Parathyroid adenoma (tissue), 2 donors: ENCODE data around the gene SHC2.

Experiments
- H2AFZ ChIP-seq: fragments of 300-600 bp; sonication (generic); one replicate; pipeline ENCODE4 v1.7.0; 2017; ENCODE audit warnings: antibody characterized with exemption, mild to moderate bottlenecking
- H3K27ac ChIP-seq: fragments of 300-600 bp; sonication (generic); one replicate; pipeline ENCODE4 v1.7.0; 2017
- H3K27me3 ChIP-seq: fragments of 300-600 bp; sonication (generic); one replicate; pipeline ENCODE4 v1.7.0; 2017; ENCODE audit warnings: low read length; ENCODE audit not compliant: control insufficient read depth, insufficient read depth
- H3K36me3 ChIP-seq: fragments of 300-600 bp; sonication (generic); one replicate; pipeline ENCODE4 v1.7.0; 2017; ENCODE audit warnings: low read length; ENCODE audit not compliant: control insufficient read depth, insufficient read depth
- H3K4me1 ChIP-seq: fragments of 300-600 bp; sonication (generic); one replicate; pipeline ENCODE4 v1.7.0; 2017; ENCODE audit warnings: control low read depth
- H3K4me2 ChIP-seq: fragments of 300-600 bp; sonication (generic); one replicate; pipeline ENCODE4 v1.7.0; 2017; ENCODE audit warnings: low read length
- H3K4me3 ChIP-seq: fragments of 300-600 bp; sonication (generic); one replicate; pipeline ENCODE4 v1.7.0; 2017; ENCODE audit warnings: low read depth, low read length
- H3K79me2 ChIP-seq: fragments of 300-600 bp; sonication (generic); one replicate; pipeline ENCODE4 v1.7.0; 2017; ENCODE audit warnings: control low read depth
- H3K9ac ChIP-seq: fragments of 300-600 bp; sonication (generic); one replicate; pipeline ENCODE4 v1.7.0; 2017; ENCODE audit warnings: mild to moderate bottlenecking
- H3K9me3 ChIP-seq: fragments of 300-600 bp; sonication (generic); one replicate; pipeline ENCODE4 v1.7.0; 2017; ENCODE audit warnings: low read length; ENCODE audit not compliant: control insufficient read depth
- TF ChIP-seq, protein P1 (sequence below): fragments of 300-600 bp; sonication (generic); IDR thresholded peaks from one replicate; pipeline ENCODE4 v1.7.0; 2017; ENCODE audit warnings: antibody characterized with exemption, mild to moderate bottlenecking
- donor health status: primary hyperparathyroidism.

The SHC2 gene, protein sequence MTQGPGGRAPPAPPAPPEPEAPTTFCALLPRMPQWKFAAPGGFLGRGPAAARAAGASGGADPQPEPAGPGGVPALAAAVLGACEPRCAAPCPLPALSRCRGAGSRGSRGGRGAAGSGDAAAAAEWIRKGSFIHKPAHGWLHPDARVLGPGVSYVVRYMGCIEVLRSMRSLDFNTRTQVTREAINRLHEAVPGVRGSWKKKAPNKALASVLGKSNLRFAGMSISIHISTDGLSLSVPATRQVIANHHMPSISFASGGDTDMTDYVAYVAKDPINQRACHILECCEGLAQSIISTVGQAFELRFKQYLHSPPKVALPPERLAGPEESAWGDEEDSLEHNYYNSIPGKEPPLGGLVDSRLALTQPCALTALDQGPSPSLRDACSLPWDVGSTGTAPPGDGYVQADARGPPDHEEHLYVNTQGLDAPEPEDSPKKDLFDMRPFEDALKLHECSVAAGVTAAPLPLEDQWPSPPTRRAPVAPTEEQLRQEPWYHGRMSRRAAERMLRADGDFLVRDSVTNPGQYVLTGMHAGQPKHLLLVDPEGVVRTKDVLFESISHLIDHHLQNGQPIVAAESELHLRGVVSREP

DNA sequence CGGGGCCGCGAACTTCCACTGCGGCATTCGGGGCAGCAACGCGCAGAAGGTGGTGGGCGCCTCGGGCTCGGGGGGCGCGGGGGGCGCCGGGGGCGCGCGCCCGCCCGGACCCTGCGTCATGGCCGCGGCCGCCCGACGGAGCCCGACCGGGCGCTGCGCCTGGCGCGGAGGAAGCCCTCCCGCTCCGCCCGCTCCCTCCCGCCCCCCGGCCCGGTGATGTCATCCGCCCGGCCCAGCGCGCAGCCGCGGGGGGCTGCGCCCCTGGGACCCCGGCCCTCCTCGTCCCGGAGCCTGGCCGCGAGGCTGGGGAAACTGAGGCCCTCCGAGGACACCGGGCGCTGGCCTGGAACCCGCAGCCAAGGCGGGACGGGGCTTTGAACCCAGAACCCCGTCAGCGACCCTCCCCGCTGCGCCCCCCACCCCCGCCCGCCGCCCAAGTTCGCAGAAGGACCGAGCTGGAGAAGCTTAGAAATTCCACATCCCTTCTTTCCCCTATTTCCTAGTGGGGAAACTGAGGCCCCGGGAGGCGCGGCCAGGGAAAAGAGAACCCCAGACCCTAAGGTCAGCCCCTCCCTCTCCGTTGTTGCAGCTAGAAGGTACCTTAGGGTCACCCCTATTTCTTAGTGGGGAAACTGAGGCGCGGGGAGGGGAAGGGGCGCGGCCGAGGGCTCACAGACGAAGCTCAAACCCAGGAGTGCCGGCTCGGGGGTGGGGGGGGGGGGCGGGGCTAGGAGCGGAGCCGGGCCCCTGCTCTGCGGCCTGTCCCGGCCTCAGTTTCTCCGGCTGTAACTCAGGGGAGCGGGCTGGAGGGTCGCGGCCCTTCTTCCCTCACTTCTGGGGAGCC is at the start of gene SHC2:
TSS of gene SHC2 (minus strand) at position 157 of the 844 bp plus-strand sequence. CDS start at position 120, 37 bp downstream.
- no peaks in the 10 kb centered on the region for H3K79me2 ChIP-seq
- H3K4me1 ChIP-seq: no peaks in the 10 kb centered on the region
- H3K27me3 ChIP-seq: no peaks in the 10 kb centered on the region

DNA sequence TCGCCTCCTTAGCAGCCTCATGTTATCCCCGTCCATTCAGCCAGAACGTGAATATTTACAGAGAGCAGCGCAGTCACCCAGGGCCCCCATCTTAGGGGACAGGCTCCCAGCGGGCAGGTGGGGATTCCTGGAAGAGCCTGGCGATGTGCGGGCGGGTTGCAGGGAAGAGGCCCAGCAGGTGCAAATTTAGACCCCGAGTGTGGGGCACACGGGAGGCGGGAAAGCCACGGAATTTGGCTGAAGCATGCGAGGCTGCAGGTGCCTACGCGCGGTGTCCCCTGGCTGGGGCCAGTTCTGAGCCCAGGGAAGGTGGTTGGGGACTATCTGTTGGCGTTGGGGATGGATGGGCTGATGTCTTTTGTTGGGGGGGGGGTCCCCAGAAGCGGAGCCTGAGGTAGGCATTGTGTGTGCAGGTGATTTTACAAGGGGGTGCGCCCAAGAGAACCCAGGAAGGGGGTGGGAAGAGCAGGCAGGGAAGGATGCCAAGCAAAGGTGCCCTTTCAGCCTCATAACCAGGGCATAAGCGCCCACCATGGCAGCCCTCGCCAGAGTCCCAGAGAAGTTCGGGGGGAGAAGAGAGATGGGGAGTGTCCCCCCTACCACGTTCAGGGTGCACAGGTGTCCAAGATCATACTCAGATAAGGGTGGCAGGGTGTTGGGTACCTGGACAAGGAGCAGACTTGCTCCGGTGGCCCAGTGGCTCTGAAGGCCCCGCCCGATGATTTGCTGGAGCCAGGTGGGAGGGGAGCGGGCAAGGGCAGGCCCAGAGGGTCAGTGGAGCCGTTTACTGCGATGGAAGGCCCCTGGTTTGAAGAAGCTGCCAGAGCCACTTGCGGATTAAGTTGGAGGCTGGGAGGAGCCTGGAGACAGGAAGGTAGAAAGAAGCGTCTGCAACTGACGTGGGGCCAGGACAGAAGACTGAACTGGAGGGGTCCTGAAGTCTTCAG is 47.6 kb upstream of the SHC2 start:
- Histone ChIP-seq H2AFZ (peak overlapping the region; percentile 98), H3K4me1 (peaks cover 3% of the 10 kb centered on the region), H3K4me3 (peak overlapping the region; percentile 97), H3K9me3 (no peaks in the 10 kb centered on the region), H3K36me3 (no peaks in the 10 kb centered on the region), H3K79me2 (peaks cover 8% of the 10 kb centered on the region), H3K27ac (no peak overlapping the region), H3K4me2 (peak overlapping the region; percentile 97), H3K9ac (no peak overlapping the region), H3K27me3 (no peaks in the 10 kb centered on the region)
- TF ChIP-seq, protein P1, sequence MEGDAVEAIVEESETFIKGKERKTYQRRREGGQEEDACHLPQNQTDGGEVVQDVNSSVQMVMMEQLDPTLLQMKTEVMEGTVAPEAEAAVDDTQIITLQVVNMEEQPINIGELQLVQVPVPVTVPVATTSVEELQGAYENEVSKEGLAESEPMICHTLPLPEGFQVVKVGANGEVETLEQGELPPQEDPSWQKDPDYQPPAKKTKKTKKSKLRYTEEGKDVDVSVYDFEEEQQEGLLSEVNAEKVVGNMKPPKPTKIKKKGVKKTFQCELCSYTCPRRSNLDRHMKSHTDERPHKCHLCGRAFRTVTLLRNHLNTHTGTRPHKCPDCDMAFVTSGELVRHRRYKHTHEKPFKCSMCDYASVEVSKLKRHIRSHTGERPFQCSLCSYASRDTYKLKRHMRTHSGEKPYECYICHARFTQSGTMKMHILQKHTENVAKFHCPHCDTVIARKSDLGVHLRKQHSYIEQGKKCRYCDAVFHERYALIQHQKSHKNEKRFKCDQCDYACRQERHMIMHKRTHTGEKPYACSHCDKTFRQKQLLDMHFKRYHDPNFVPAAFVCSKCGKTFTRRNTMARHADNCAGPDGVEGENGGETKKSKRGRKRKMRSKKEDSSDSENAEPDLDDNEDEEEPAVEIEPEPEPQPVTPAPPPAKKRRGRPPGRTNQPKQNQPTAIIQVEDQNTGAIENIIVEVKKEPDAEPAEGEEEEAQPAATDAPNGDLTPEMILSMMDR: no peak

More for the DNA sequence above, at the start of gene SHC2:
- Histone ChIP-seq H3K4me2 (peak within 1 kb of the TSS; percentile 88), H3K27ac (peak within 1 kb of the TSS; percentile 60), H2AFZ (peak within 1 kb of the TSS; percentile 64), H3K9ac (no peak within 1 kb of the TSS), H3K36me3 (no peaks in the 10 kb centered on the region), H3K4me3 (peak within 1 kb of the TSS; percentile 88), H3K9me3 (no peaks in the 10 kb centered on the region)
- TF ChIP-seq, protein P1: no peak

DNA sequence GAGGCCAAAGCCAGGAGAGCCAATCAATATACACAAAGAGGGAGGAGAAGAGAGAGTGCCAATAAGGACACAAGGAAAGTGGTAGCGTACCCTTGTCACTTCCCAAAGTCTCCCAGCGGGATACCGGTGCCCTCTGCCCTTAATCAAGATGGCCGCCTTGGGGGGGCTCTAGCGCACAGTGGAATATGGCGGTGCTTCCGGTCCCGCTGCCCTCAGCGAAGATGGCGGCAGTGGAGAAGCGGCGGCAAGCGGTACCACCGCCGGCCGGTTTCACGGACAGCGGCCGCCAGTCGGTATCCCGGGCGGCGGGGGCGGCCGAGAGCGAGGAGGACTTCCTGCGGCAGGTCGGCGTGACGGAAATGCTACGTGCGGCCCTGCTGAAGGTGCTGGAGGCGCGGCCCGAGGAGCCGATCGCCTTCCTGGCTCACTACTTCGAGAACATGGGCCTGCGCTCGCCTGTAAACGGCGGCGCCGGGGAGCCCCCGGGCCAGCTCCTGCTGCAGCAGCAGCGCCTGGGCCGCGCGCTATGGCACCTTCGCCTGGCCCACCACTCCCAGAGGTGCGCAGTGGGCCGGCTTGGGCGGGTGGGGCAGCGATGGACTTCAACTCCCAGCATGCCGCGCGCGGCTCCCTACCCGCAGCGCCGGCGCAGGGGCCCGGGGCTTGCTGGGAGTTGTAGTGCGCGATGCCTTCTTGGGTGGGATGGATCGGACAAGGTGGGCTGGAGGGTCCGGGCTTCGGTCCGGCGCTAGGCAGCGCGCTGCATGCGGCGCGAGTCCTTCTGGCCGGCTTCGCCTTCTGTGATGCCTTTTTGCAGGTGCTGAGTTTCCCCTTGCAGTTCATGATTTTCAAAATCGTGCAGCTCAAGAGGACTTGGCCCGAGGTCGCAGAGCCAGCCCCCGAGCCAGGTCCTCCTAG is 46.7 kb upstream of the SHC2 start, which contains the start of gene TPGS1:
TSS of gene TPGS1 (plus strand) at position 212 of the 918 bp plus-strand sequence. CDS start at position 222, 10 bp downstream.
- H3K4me2 ChIP-seq: peak within 1 kb of the TSS; percentile 97
- TF ChIP-seq, protein P1: no peak
- H3K79me2 ChIP-seq: peaks cover 8% of the 10 kb centered on the region

More for the DNA sequence above, 46.7 kb upstream of the SHC2 start, which contains the start of gene TPGS1:
- Histone ChIP-seq H2AFZ (peak within 1 kb of the TSS; percentile 98), H3K27me3 (no peaks in the 10 kb centered on the region), H3K9me3 (no peaks in the 10 kb centered on the region), H3K36me3 (no peaks in the 10 kb centered on the region), H3K4me3 (peak within 1 kb of the TSS; percentile 97), H3K4me1 (peaks cover 3% of the 10 kb centered on the region), H3K27ac (peak within 1 kb of the TSS; percentile 94), H3K9ac (peak within 1 kb of the TSS; percentile 89)
